A673 (cell line): Measurements from ENCODE around the gene ELFN1. TPM values are rescaled to one million over a fixed set of nuclear protein-coding genes. Genes with fewer than 3 reads are reported as not detected.

Experiments
- BruUV-seq: library from RNA; stranded (reverse); fragments of 400-500 nt; replicated peaks from 2 replicates; lab custom pipeline; 2021; lab: Mats Ljungman, UMichigan
- CTCF ChIA-PET: fragments of 300-600 bp; sonication (Branson Sonifier 250); formaldehyde crosslinking; loops from one replicate; lab custom pipeline; 2022; ENCODE audit warnings: antibody characterized with exemption; lab: Charles Lee
- POLR2A ChIA-PET: fragments of 300-600 bp; sonication (Branson Sonifier 250); formaldehyde crosslinking; loops from one replicate; lab custom pipeline; 2022; ENCODE audit warnings: antibody characterized with exemption; ENCODE audit not compliant: low non-redundant PET; lab: Charles Lee
- DNase-seq: peaks from one replicate; pipeline ENCODE4 v3.0.0-alpha.2; 2015; ENCODE audit warnings: low spot score
- H3K27ac ChIP-seq: fragments of 200-600 bp; sonication (generic); 2 replicates; pipeline ENCODE4 v1.5.1; 2016; ENCODE audit warnings: mixed run types, low read depth, mild to moderate bottlenecking, mixed read lengths, antibody characterized with exemption, low read length; ENCODE audit not compliant: poor library complexity, severe bottlenecking
- H3K27me3 ChIP-seq: fragments of 200-600 bp; sonication (generic); replicated peaks from 2 replicates; pipeline ENCODE4 v1.6.1; 2017; ENCODE audit warnings: mixed run types, low read depth, mild to moderate bottlenecking, mixed read lengths, antibody characterized with exemption, low read length; ENCODE audit not compliant: insufficient read depth, poor library complexity
- H3K36me3 ChIP-seq: fragments of 200-600 bp; sonication (generic); 2 replicates; pipeline ENCODE4 v1.6.1; 2016; ENCODE audit warnings: mixed run types, mild to moderate bottlenecking, mixed read lengths, antibody characterized with exemption, low read length; ENCODE audit not compliant: insufficient read depth, poor library complexity, severe bottlenecking
- H3K4me1 ChIP-seq: fragments of 200-600 bp; sonication (generic); 2 replicates; pipeline ENCODE4 v1.6.1; 2017; ENCODE audit warnings: mixed run types, mild to moderate bottlenecking, mixed read lengths, antibody characterized with exemption, low read length; ENCODE audit not compliant: insufficient read depth, poor library complexity, severe bottlenecking
- H3K4me3 ChIP-seq: fragments of 200-600 bp; sonication (generic); 2 replicates; pipeline ENCODE4 v1.5.1; 2016; ENCODE audit warnings: low read depth, mixed run types, mild to moderate bottlenecking, mixed read lengths, low read length; ENCODE audit not compliant: poor library complexity, severe bottlenecking
- H3K9me3 ChIP-seq: fragments of 200-600 bp; sonication (generic); 2 replicates; pipeline ENCODE4 v1.6.1; 2016; ENCODE audit warnings: mixed run types, low read depth, mild to moderate bottlenecking, mixed read lengths, antibody characterized with exemption, low read length; ENCODE audit not compliant: poor library complexity, severe bottlenecking
- CTCF ChIP-seq: fragments of 300-800, 200-600 bp; sonication (generic); conservative IDR thresholded peaks from 2 replicates; pipeline ENCODE4 v1.5.1; 2017; ENCODE audit warnings: low read depth, mild to moderate bottlenecking, antibody characterized with exemption, low read length, moderate library complexity, mixed read lengths
- EZH2 ChIP-seq: fragments of 200-600 bp; sonication (generic); IDR thresholded peaks from 2 replicates; pipeline ENCODE4 v1.6.1; 2017; ENCODE audit warnings: borderline replicate concordance, low read depth, mild to moderate bottlenecking, mixed read lengths, antibody characterized with exemption, low read length; ENCODE audit not compliant: poor library complexity, severe bottlenecking
- intact Hi-C: fragments of 100-400 bp; cut with micrococcal nuclease; formaldehyde crosslinking; loops from one replicate; pipeline ENCODE4 v1.10.0; 2022; ENCODE audit not compliant: unreplicated experiment
- total RNA-seq: library from RNA; stranded (reverse); gene quantifications from 2 replicates; pipeline ENCODE4 v1.2.3, GENCODE V29; 2021

Gene ELFN1
- total RNA-seq, 1 experiment from 2014 or later, result not detected

DNA sequence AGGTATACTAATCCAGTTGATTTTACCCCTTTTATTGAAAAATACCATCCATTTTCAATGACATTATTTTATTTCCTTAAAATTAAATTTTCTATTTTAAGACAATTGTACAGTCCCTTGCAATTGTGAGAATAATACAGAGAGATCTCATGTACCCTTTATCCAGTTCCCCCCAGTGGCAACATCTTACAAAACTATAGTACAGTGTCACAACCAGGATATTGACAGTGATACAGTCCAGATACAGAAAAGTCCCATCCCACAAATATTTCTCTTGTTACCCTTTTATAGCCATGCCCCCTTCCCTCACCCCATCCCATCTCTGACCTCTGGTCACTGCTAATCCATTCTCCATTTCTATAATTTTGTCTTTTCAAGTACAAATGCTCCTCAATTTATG, 18.5 kb downstream of the ELFN1 start:
- TF ChIP-seq EZH2 (no peak), CTCF (no peak)
- Histone ChIP-seq H3K27ac (no peak overlapping the region), H3K4me3 (no peak overlapping the region), H3K27me3 (no peaks in the 10 kb centered on the region), H3K36me3 (no peaks in the 10 kb centered on the region), H3K9me3 (peaks cover 13% of the 10 kb centered on the region), H3K4me1 (no peaks in the 10 kb centered on the region)
- no TSS peak for BruUV-seq
- intact Hi-C loops, result no loop called here
- ChIA-PET CTCF (no interaction called here), POLR2A (no interaction called here)
- no peak for DNase-seq

- Histone ChIP-seq H3K36me3 (no peaks in the 10 kb centered on the region), H3K4me1 (no peaks in the 10 kb centered on the region), H3K27ac (no peak overlapping the region), H3K27me3 (no peaks in the 10 kb centered on the region), H3K9me3 (peaks cover 9% of the 10 kb centered on the region), H3K4me3 (no peak overlapping the region)
- no TSS peak for BruUV-seq
- intact Hi-C loops, result no loop called here
- TF ChIP-seq CTCF (no peak), EZH2 (no peak)
- no peak for DNase-seq
- ChIA-PET CTCF (no interaction called here), POLR2A (no interaction called here)
Observed at GRCh38 chr7:1689311-1689710, 19.2 kb downstream of the ELFN1 start.

DNA sequence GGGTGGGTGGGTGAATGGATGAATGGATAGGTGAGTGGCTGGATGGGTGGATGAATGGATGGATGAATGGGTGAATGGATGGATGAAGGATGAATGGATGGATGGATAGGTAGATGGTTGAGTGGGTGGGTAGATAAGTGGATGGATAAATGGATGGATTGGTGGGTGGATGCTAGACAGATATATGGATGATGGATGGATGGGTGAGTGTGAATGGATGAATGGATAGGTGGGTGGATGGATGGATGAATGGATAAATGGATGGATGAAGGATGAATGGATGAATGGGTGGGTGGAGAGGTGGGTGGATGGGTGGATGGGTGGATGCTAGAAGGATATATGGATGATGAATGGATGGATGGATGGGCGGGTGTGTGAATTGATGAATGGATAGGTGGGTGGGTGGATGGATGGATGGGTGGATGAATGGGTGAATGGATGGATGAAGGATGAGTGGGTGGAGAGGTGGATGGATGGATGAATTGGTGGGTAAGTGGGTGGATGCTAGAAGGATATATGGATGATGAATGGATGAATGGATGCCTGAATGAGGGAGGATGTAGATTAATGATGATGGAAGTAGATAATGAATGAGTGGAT, 20.4 kb downstream of the ELFN1 start:
- Histone ChIP-seq H3K4me3 (no peak overlapping the region), H3K27me3 (no peaks in the 10 kb centered on the region), H3K9me3 (peaks cover under 1% of the 10 kb centered on the region), H3K36me3 (no peaks in the 10 kb centered on the region), H3K27ac (no peak overlapping the region), H3K4me1 (no peaks in the 10 kb centered on the region)
- DNase-seq, result no peak
- BruUV-seq, result no TSS peak
- POLR2A ChIA-PET, result no interaction called here
- intact Hi-C loops, result no loop called here
- TF ChIP-seq CTCF (no peak), EZH2 (no peak)
- CTCF ChIA-PET, result no interaction called here
